Measurements from ENCODE around the gene CCDC157. TPM values are rescaled to one million over a fixed set of nuclear protein-coding genes. Genes with fewer than 3 reads are reported as not detected.

CCDC157 gene
- total RNA-seq, 1 experiment from 2014 or later, result 1.9 TPM

DNA sequence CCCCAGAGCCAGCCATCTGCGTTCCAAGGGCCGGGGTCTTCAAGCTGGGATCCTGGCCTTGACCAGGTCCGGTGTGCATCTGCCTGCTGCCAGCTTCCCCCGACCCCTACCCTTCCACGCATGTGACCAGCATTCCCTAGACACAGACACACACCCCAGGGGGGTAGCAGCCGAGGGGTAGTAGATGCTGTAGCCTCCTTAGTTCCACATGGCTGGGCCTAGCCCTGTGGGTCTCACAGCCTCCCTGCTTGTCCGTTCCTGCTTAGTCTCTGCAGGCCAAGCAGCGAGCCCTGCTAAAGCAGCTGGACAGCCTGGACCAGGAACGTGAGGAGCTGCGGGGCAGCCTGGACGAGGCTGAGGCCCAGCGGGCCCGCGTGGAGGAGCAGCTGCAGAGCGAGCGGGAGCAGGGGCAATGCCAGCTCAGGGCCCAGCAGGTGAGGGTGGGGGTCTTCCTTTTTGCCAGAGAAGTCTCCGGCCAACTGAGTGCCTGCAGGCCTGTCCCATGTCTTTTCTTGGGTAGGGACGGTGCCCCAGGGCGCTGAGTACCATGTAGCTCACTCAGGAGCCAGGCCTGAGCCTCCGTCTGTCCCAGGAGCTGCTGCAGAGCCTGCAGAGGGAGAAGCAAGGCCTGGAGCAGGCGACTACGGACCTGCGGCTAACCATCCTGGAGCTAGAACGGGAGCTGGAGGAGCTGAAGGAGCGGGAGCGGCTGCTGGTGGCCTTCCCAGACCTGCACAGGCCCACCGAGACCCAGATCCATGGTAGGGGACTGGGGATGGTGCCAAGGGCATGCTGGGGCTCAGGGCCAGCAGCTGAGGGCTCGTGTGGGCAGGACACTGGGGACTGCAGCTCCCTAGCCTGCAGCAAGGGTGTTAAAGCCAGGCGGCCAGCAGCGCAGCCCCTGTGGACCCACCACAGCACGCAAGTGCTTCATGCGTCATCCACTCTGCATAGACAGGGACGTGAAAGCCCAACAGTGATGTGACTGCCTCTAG lies 16.8 kb downstream of the CCDC157 start:
- Histone ChIP-seq H3K9me3 (replicated peaks) (no peaks in the 10 kb centered on the region), H3K4me3 (no peak overlapping the region), H3K4me1 (replicated peaks) (no peaks in the 10 kb centered on the region), H3K36me3 (0 out of 2 replicates have a peak, but pooled peaks cover 3% of the 10 kb centered on the region), H3K27me3 (replicated peaks) (no peaks in the 10 kb centered on the region), H3K27ac (no peak overlapping the region)
- no peak for DNase-seq (ENCODE audit: low read depth in 1 of 2, low spot score in 2 of 2)

DNA sequence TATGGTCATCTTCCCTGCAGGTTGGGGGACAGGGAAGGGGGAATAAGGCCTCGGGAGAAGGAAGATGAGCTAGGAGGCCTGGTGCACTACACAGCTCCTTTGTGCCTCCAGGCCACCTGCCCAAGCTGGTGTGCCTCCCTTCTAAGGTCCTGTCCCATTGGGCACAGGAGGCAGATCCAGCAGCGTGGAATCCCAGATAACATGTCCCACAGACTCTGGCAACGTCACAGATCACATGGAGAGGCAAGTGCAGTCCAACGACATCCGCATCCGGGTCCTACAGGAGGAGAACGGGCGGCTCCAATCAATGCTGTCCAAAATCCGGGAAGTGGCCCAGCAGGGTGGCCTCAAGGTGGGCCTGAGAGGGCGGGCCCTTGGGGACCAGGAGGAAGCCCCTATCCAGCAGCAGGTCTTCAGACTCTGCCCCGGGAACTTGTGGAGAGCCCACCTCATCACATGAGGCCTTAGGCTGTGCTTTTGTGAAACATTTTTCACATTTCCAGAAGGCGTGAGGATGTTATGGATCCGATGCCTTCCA lies 18.6 kb downstream of the CCDC157 start:
- no peak for DNase-seq (ENCODE audit: low read depth in 1 of 2, low spot score in 2 of 2)

DNA sequence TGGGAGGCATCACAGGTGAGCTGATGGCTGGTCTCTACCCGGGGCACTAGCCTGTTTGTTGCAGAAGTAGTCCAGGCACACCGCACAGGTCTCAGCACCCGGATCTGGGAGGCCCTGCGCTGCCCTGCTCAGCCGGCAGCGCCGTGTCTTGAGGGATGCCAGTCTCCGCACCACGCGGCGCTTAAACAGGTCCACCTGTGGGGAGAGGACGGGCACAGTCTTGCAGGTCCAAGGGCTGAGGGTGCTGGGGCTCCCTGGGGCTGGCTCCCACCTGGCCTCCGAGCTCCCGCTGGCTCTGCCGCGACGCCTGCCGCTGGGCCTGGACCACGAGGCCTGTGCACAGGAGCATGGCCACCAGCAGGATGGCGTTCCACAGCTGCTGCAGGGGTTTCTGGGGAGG lies 23.2 kb downstream of the CCDC157 start:
- no peak overlapping the region for H3K27ac ChIP-seq
- DNase-seq (ENCODE audit: low read depth in 1 of 2, low spot score in 2 of 2), result no peak
- no peaks in the 10 kb centered on the region for H3K4me1 ChIP-seq (replicated peaks)
- no peak overlapping the region for H3K4me3 ChIP-seq
- H3K36me3 ChIP-seq, result 0 out of 2 replicates have a peak, but pooled peaks cover 3% of the 10 kb centered on the region
- H3K27me3 ChIP-seq (replicated peaks), result no peaks in the 10 kb centered on the region
- H3K9me3 ChIP-seq (replicated peaks), result no peaks in the 10 kb centered on the region

More for the DNA sequence above, 18.6 kb downstream of the CCDC157 start:
- Histone ChIP-seq H3K36me3 (0 out of 2 replicates have a peak, but pooled peaks cover 3% of the 10 kb centered on the region), H3K9me3 (replicated peaks) (no peaks in the 10 kb centered on the region), H3K27me3 (replicated peaks) (no peaks in the 10 kb centered on the region), H3K4me3 (no peak overlapping the region), H3K4me1 (replicated peaks) (no peaks in the 10 kb centered on the region), H3K27ac (no peak overlapping the region)

DNA sequence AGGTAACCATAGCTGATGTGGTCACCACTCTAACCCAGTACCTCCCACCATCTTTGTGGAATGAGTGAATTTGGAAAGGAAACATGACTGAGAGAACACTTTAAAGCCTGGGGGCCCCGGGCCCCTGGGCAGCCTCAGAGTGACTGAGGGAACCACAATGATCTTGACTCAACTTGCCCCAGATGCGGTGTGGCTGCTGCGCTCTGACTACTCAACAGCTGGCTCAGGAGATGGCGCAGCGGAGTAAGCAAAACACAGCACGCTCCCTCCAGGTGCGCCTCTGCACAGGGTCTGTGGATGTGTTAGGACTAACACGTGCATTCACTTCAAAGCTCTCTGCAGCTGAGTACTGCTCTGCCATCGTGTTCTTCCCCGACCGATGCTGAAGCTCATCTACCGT lies 24.5 kb downstream of the CCDC157 start:
- Histone ChIP-seq H3K27ac (no peak overlapping the region), H3K27me3 (replicated peaks) (no peaks in the 10 kb centered on the region), H3K4me1 (replicated peaks) (peaks cover under 1% of the 10 kb centered on the region; the same call in 1 of the 2 replicates), H3K4me3 (no peak overlapping the region), H3K9me3 (replicated peaks) (no peaks in the 10 kb centered on the region), H3K36me3 (0 out of 2 replicates have a peak, but pooled peaks cover 3% of the 10 kb centered on the region)
- no peak for DNase-seq (ENCODE audit: low read depth in 1 of 2, low spot score in 2 of 2)

DNA sequence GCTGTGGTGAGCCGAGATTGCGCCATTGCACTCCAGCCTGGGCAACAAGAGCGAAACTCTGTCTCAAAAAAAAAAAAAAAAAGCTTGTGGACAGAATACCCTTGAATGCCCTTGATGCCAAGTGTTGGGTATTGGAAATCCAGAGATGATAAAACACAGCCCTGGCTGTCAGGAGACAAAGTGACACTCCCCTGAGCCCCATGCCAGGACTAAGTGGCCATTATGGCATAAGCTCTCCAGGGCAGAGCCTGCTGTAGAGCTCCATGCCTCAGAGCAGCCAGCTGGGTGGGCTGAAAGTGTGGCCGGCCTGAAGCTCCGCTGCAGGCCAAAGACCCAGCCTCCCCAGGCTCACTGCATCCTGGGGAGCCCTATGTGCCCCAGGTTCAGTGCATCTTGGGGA lies 25.5 kb downstream of the CCDC157 start:
- Histone ChIP-seq H3K36me3 (0 out of 2 replicates have a peak, but pooled peaks cover 3% of the 10 kb centered on the region), H3K27ac (no peak overlapping the region), H3K27me3 (replicated peaks) (no peaks in the 10 kb centered on the region), H3K9me3 (replicated peaks) (no peaks in the 10 kb centered on the region), H3K4me1 (replicated peaks) (peaks cover 6% of the 10 kb centered on the region), H3K4me3 (no peak overlapping the region)
- DNase-seq (ENCODE audit: low read depth in 1 of 2, low spot score in 2 of 2), result no peak

DNA sequence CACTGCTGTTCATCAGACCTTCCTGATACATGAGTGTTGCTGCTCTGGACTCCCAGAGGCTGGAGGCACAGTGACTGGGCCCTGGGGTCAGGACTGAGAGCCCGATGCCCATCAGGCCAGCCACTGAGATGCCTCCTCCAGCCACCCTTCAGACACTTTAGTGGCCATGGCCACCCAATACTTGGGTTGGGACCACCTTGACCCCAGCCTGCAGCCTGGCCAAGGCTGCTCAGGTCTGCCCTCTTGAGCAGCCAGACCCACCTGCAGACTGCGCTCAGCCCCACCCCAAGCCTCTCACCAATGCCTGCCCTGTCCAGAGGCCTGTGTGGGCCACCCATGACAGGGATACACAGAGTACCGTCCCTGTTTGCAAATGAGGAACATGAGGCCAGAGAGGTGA lies 26.3 kb downstream of the CCDC157 start:
- Histone ChIP-seq H3K36me3 (no peaks in the 10 kb centered on the region), H3K27me3 (replicated peaks) (no peaks in the 10 kb centered on the region), H3K27ac (no peak overlapping the region), H3K4me1 (replicated peaks) (peaks cover 9% of the 10 kb centered on the region), H3K9me3 (replicated peaks) (no peaks in the 10 kb centered on the region), H3K4me3 (no peak overlapping the region)
- no peak for DNase-seq (ENCODE audit: low read depth in 1 of 2, low spot score in 2 of 2)

DNA sequence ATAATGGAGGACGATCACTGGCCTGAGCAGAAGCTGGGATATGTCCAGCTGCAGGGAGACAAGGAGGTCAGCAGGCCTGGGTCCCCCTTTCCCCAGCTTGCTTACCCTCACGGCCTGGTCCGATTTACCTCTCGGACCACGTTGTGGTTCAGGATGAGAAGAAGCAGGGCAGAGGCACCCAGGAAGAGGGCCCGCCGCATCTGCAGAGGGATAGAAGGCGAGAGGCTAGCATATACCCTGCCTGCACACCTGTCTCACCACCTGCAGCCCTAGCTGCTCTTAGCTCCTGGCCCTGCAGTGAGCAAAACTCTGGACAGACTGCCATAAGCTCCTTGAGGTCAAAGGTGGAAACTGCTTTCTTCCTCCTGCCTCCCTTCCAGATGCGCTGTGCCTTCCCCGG lies 29.1 kb downstream of the CCDC157 start:
- Histone ChIP-seq H3K9me3 (replicated peaks) (0 out of 2 replicates have a peak, but pooled peaks cover 4% of the 10 kb centered on the region), H3K27ac (no peak overlapping the region), H3K36me3 (no peaks in the 10 kb centered on the region), H3K4me1 (replicated peaks) (peaks cover 9% of the 10 kb centered on the region), H3K27me3 (replicated peaks) (no peaks in the 10 kb centered on the region), H3K4me3 (no peak overlapping the region)
- DNase-seq (ENCODE audit: low read depth in 1 of 2, low spot score in 2 of 2), result no peak

DNA sequence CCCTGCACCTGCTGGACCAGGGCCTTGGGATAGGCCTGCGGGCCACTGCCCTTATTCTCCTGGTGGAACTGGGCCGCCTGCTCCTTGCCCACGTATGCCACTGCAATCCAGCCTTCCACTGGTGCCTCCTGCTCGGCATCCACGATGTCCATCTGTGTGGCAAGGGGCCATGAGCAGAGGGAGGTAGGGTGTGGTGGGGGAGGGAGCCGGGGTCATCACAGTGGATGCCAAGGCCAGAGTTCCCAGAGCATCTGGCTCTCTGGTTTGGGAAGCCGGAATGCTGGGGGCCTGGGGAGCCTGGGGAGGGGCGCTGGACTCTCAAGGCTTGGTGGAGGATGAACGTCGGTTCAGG lies 29.8 kb downstream of the CCDC157 start:
- Histone ChIP-seq H3K4me3 (peak overlapping the region; percentile 59), H3K27me3 (replicated peaks) (no peaks in the 10 kb centered on the region), H3K27ac (no peak overlapping the region), H3K4me1 (replicated peaks) (peaks cover 14% of the 10 kb centered on the region), H3K36me3 (no peaks in the 10 kb centered on the region), H3K9me3 (replicated peaks) (0 out of 2 replicates have a peak, but pooled peaks cover 4% of the 10 kb centered on the region)
- no peak for DNase-seq (ENCODE audit: low read depth in 1 of 2, low spot score in 2 of 2)

DNA sequence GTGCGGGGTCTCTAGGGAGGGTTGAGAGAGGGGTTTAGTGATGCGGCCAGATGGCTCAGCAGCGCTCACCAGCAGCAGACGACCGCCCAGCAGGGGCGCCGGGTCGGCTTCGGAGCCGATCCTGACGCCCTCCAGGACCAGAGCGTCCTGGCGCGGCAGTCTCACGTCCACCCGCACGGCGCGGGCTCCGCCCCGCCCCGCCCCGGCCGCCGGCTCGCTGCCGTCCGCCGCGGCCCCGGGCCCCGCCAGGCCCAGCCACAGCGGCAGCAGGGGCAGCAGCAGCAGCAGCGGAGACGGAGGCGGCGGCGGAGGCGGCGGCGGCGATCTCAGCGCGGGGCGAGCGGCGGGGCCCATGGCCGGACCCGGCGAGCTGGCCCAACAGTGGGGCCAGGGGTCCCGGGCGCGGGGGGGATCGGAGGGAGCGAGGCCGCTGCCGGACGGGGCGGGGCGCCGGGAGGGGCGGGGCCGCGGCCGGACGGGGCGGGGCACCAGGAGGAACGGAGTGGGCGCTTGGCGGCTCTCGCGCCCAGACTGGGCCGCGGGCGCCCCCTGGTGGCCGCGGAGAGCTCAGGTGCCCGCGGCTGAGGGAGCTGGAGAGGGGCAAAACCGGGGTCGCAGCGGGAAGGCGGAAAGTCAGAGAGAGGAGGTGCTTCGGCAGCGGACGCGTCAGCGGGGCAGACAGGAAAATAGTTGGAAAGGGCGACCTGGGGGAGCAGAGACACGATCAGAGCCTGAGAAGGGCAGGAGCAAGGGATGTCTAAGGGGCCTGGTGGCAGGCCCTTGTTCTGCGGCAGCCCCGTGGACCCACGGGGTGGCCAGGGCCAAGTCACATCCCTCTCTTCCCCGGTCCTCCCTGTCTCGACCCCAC lies 30.4 kb downstream of the CCDC157 start, which contains the start of gene RNF215:
Gene RNF215 (minus strand): TSS at position 452 of the 868 bp plus-strand sequence. CDS start 98 bp downstream, at position 354.
- Histone ChIP-seq H3K27ac (no peak within 1 kb of the TSS), H3K27me3 (replicated peaks) (no peaks in the 10 kb centered on the region), H3K4me3 (peak within 1 kb of the TSS; percentile 59), H3K4me1 (replicated peaks) (peaks cover 15% of the 10 kb centered on the region), H3K36me3 (no peaks in the 10 kb centered on the region), H3K9me3 (replicated peaks) (0 out of 2 replicates have a peak, but pooled peaks cover 4% of the 10 kb centered on the region)
- peak; percentile 74 to 75 for DNase-seq (ENCODE audit: low read depth in 1 of 2, low spot score in 2 of 2)

DNA sequence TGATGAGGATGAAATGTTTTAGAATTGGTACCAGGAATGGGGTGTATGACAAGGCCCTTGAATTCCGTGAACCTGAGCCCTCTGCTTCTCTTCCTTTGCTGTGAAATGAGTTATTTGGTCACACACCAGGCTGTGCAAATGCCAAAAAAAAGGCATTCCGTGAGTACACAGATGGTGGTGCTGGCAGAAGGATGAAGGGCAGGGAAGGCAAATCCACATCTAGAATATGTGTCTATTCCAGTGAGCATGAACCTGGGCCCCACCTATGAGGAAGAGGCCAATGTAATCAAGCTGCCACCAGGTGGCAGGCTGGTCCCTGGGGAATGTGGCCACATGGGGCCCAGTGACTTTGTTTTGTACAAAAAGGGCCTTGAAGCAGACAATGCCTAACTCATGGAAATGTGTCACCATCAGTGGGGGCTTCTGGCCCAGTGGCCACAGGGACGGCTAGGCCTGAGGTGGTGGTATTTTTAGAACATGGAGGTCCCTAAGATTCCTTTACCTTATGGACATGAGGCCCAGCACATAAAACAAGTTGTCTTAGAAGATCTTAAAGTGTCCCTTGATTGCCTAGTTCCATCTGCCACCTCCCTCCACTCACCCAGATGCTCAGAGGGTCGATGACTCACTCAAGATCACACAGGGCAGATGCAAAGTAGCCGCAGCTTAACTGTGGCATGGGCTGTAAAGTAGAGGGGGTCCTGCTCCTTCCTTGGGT lies 34.3 kb downstream of the CCDC157 start:
- H3K4me1 ChIP-seq (replicated peaks), result peaks cover 15% of the 10 kb centered on the region
- H3K27me3 ChIP-seq (replicated peaks), result no peaks in the 10 kb centered on the region
- peak; percentile 74 to 75 for DNase-seq (ENCODE audit: low read depth in 1 of 2, low spot score in 2 of 2)
- H3K9me3 ChIP-seq (replicated peaks), result 0 out of 2 replicates have a peak, but pooled peaks cover 4% of the 10 kb centered on the region
- no peak overlapping the region for H3K4me3 ChIP-seq
- H3K27ac ChIP-seq, result no peak overlapping the region
- H3K36me3 ChIP-seq, result no peaks in the 10 kb centered on the region

DNA sequence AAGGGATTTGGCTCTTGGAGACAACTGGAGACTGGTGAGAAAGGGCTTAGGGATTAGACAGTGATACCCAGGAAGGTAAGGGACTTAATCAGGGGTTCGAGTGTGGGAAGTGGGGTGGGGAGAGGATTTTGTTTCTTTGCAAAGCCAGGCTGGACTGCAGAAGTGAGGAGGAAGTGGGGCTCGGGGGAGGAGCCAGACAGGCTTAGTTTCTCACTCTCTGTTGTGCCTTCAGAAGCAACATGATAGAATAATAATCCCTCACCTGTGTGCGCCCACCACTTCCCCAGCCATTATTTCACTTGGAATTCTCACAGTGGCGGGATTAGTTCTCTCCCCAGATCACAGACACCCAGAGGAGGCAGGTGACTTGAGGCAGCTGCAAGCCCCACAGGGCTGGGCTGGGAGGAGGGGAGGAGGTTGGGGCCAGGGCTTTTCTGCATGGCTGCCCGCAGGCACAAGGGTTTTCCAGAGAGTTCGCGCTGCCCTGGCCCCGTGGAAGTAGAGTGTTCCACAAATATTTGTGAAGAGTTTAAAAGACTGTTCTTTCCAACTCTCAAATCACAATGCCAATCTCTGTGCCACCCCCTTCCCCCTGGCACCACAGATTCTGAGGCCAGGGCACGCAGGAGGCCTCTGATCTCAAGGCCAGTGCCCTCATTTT lies 36.0 kb downstream of the CCDC157 start:
- no peak for DNase-seq (ENCODE audit: low read depth in 1 of 2, low spot score in 2 of 2)
- 0 out of 2 replicates have a peak, but pooled peaks cover 4% of the 10 kb centered on the region for H3K9me3 ChIP-seq (replicated peaks)
- H3K36me3 ChIP-seq, result no peaks in the 10 kb centered on the region
- peaks cover 10% of the 10 kb centered on the region for H3K4me1 ChIP-seq (replicated peaks)
- no peak overlapping the region for H3K4me3 ChIP-seq
- H3K27me3 ChIP-seq (replicated peaks), result no peaks in the 10 kb centered on the region
- no peak overlapping the region for H3K27ac ChIP-seq

DNA sequence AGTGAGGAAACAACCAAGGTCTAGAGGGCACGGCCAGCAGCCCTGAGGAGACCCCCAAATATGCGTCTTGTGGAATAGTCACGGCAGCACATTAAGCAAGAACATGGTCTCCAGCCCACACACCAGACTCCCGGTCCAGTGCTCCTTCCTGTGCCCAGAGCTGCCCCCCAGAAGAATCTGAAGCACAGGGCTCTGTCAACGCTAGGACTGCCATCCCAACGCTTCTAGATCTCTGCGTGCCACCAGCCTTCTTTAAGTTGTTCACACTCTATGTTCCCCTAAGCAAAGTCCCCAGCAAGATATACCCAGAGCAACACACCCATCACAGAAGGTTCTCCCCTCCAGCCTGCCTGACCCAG lies 36.5 kb downstream of the CCDC157 start:
- Histone ChIP-seq H3K36me3 (no peaks in the 10 kb centered on the region), H3K4me3 (no peak overlapping the region), H3K9me3 (replicated peaks) (0 out of 2 replicates have a peak, but pooled peaks cover 4% of the 10 kb centered on the region), H3K27me3 (replicated peaks) (no peaks in the 10 kb centered on the region), H3K27ac (no peak overlapping the region), H3K4me1 (replicated peaks) (peaks cover 15% of the 10 kb centered on the region)
- DNase-seq (ENCODE audit: low read depth in 1 of 2, low spot score in 2 of 2), result no peak

Measured in SJSA1 (cell line).